Right lung (tissue), 5 donors: ENCODE measurements around the gene TBC1D17. TPM values are rescaled to one million over a fixed set of nuclear protein-coding genes. Genes with fewer than 3 reads are reported as not detected.

Experiments
- polyA plus RNA-seq, 5 donors: library from polyadenylated mRNA; unstranded; fragments of 120-200 nt; gene quantifications; one replicate each; pipeline versions ENCODE4 v1.2.1 to v1.2.3, GENCODE V29; 2013; ENCODE audit warnings: inconsistent platforms in 1 of 5, low replicate concordance in 1 of 5; ENCODE audit not compliant: insufficient read length in 5 of 5, insufficient read depth in 1 of 5

TBC1D17 gene
- polyA plus RNA-seq, 5 donors = 32.2 to 49.5 (median 48.3) TPM

Other genes with a start within 250 kb of the TBC1D17 start
- gene RRAS, start 237.6 kb upstream of the TBC1D17 start, polyA plus RNA-seq = 10 to 100 TPM; 20.3 to 39.5 (median 24.7) TPM
- 10 to 100 TPM; 18.4 to 45.0 (median 31.3) TPM for gene SCAF1, start 235.5 kb upstream of the TBC1D17 start, polyA plus RNA-seq
- 10 to 100 TPM; 48.9 to 87.5 (median 73.7) TPM for gene IRF3, start 211.8 kb upstream of the TBC1D17 start, polyA plus RNA-seq
- gene BCL2L12, start 211.8 kb upstream of the TBC1D17 start, polyA plus RNA-seq = 10 to 100 TPM; 20.2 to 34.8 (median 24.7) TPM
- 100 to 1,000 TPM; 189 to 299 (median 236) TPM for gene PRMT1, start 200.4 kb upstream of the TBC1D17 start, polyA plus RNA-seq
- gene ADM5, start 188.1 kb upstream of the TBC1D17 start, polyA plus RNA-seq = 1 to 10 TPM in 4 of 5 donors, under 1 TPM in 1; 0.76 to 2.8 (median 1.3) TPM
- 10 to 100 TPM; 24.3 to 34.0 (median 27.8) TPM for gene CPT1C, start 186.6 kb upstream of the TBC1D17 start, polyA plus RNA-seq
- gene TSKS, start 114.4 kb upstream of the TBC1D17 start, polyA plus RNA-seq = under 1 TPM; 0.16 to 0.36 (median 0.28) TPM
- 10 to 100 TPM; 47.8 to 87.2 (median 57.3) TPM for gene AP2A1, start 110.7 kb upstream of the TBC1D17 start, polyA plus RNA-seq
- gene FUZ, start 64.4 kb upstream of the TBC1D17 start, polyA plus RNA-seq = 10 to 100 TPM; 21.6 to 28.9 (median 27.2) TPM
- 10 to 100 TPM; 45.4 to 63.8 (median 54.8) TPM for gene MED25, start 59.4 kb upstream of the TBC1D17 start, polyA plus RNA-seq
- 100 to 1,000 TPM; 207 to 317 (median 259) TPM for gene PTOV1, start 26.5 kb upstream of the TBC1D17 start, polyA plus RNA-seq
- 10 to 100 TPM; 54.1 to 76.4 (median 59.0) TPM for gene PNKP, start 10.1 kb upstream of the TBC1D17 start, polyA plus RNA-seq
- 10 to 100 TPM; 26.9 to 49.1 (median 29.9) TPM for gene AKT1S1, start 347 bp upstream of the TBC1D17 start, polyA plus RNA-seq
- gene IL4I1, start 19.2 kb downstream of the TBC1D17 start, polyA plus RNA-seq = 1 to 10 TPM; 1.0 to 2.1 (median 1.5) TPM
- 10 to 100 TPM; 20.8 to 38.5 (median 22.9) TPM for gene ATF5, start 51.5 kb downstream of the TBC1D17 start, polyA plus RNA-seq
- gene NUP62, start 51.8 kb downstream of the TBC1D17 start, polyA plus RNA-seq = 10 to 100 TPM; 52.9 to 69.1 (median 62.4) TPM
- under 1 TPM; 0.23 to 0.97 (median 0.52) TPM for gene SIGLEC11, start 83.5 kb downstream of the TBC1D17 start, polyA plus RNA-seq
- 10 to 100 TPM; 36.4 to 45.5 (median 42.5) TPM for gene VRK3, start 147.7 kb downstream of the TBC1D17 start, polyA plus RNA-seq
- 10 to 100 TPM; 13.2 to 15.7 (median 14.3) TPM for gene ZNF473, start 148.3 kb downstream of the TBC1D17 start, polyA plus RNA-seq